K562 (cell line): Measurements from ENCODE around the gene CGREF1. TPM values are rescaled to one million over a fixed set of nuclear protein-coding genes. Genes with fewer than 3 reads are reported as not detected.

Experiments
- CCNT2 ChIP-seq: IDR thresholded peaks from 2 replicates; pipeline ENCODE4 v1.6.1; 2011; ENCODE audit warnings: borderline replicate concordance, low read depth, mild to moderate bottlenecking, moderate library complexity, mixed read lengths, low read length; ENCODE audit not compliant: insufficient read length; ENCODE audit errors: extremely low read depth
- KDM2B ChIP-seq: fragments of 250-450 bp; sonication (Bioruptor Pico); IDR thresholded peaks from 2 replicates; pipeline ENCODE4 v1.8.0; 2021; ENCODE audit warnings: mild to moderate bottlenecking, moderate library complexity
- OTX1 ChIP-seq: fragments of 450-650 bp; formaldehyde crosslinking; IDR thresholded peaks from 2 replicates; pipeline ENCODE4 v1.4.0; 2022; ENCODE audit warnings: mild to moderate bottlenecking
- RFX1 ChIP-seq: fragments of 450-650 bp; IDR thresholded peaks from 2 replicates; pipeline ENCODE4 v1.6.1; 2016; ENCODE audit warnings: mild to moderate bottlenecking, moderate library complexity
- SPI1 ChIP-seq: IDR thresholded peaks from 2 replicates; pipeline ENCODE4 v1.6.1; 2011; ENCODE audit warnings: low read depth, low read length, control low read depth, borderline replicate concordance
- TSC22D4 ChIP-seq: fragments of 450-650 bp; IDR thresholded peaks from 2 replicates; pipeline ENCODE4 v1.6.1; 2016; ENCODE audit warnings: missing genetic modification characterization, missing biosample characterization, control low read depth
- ZC3H4 ChIP-seq: sonication (generic); formaldehyde crosslinking; IDR thresholded peaks from 2 replicates; pipeline ENCODE4 v1.9.0; 2021; ENCODE audit warnings: missing genetic modification reagents, borderline replicate concordance
- ZNF134 ChIP-seq: fragments of 250-450 bp; sonication (Bioruptor Pico); conservative IDR thresholded peaks from 2 replicates; pipeline ENCODE4 v1.4.0; 2020
- ZNF282 ChIP-seq: sonication (generic); formaldehyde crosslinking; IDR thresholded peaks from 2 replicates; pipeline ENCODE4 v1.8.1; 2023; ENCODE audit warnings: missing genetic modification reagents
- ZNF512 ChIP-seq: IDR thresholded peaks from 2 replicates; pipeline ENCODE4 v1.6.1; 2016; ENCODE audit warnings: missing genetic modification characterization, missing compliant biosample characterization
- ZNF589 ChIP-seq: fragments of 200-800 bp; sonication (Bioruptor generic); IDR thresholded peaks from 2 replicates; pipeline ENCODE4 v1.6.1; 2016; ENCODE audit warnings: low read depth, missing genetic modification characterization, missing compliant biosample characterization
- ZNF766 ChIP-seq: fragments of 200-800 bp; sonication (Bioruptor generic); conservative IDR thresholded peaks from 2 replicates; pipeline ENCODE4 v1.6.1; 2016; ENCODE audit warnings: missing genetic modification characterization, missing compliant biosample characterization
- polyA plus RNA-seq, 8 experiments: library from polyadenylated mRNA; depleted of rRNA in 4 of 8; stranded (reverse) in 5 of 8; unstranded in 3 of 8; fragments of >200 nt; fragmentation: Nextera tagmentation in 2 of 8; fragmentation: Illumina TruSeq in 1 of 8; extraction: Ambion mirVana in 2 of 8; extraction: Trizol in 1 of 8; gene quantifications; 2 replicates each; pipeline versions ENCODE4 v1.2.1 to v1.2.3, GENCODE V29; 2011 to 2014; ENCODE audit warnings: inconsistent platforms in 1 of 8, missing spikeins in 1 of 8
- total RNA-seq, 7 experiments: library from RNA; depleted of rRNA in 6 of 7; stranded (reverse); fragments of >200 nt in 6 of 7; fragmentation: Illumina TruSeq in 2 of 7; extraction: Trizol in 2 of 7; gene quantifications; 2 replicates each; pipeline versions ENCODE4 v1.2.1 to v1.2.3, GENCODE V29; 2011 to 2021; ENCODE audit warnings: low replicate concordance in 1 of 7

CGREF1 gene
- total and polyA plus RNA-seq, 9 of the 15 experiments (the other 6 are each of a cell fraction or from before 2014, with no cell fraction given), result 0.07 to 0.50 (median 0.37) TPM

GRCh38 chr2:27082773-27083409 lies 36.0 kb downstream of the CGREF1 start (continued):
- TF ChIP-seq ZNF512 (no peak), TSC22D4 (tag) (no peak), OTX1 (CRISPR knock-in tag) (no peak), CCNT2 (no peak), ZNF589 (no peak), ZNF134 (CRISPR knock-in tag) (no peak), ZC3H4 (CRISPR knock-in tag) (no peak), RFX1 (no peak), KDM2B (CRISPR knock-in tag) (no peak), ZNF766 (no peak), ZNF282 (CRISPR knock-in tag) (no peak), SPI1 (no peak)
